ENCODE data around the gene NTM. TPM values are rescaled to one million over a fixed set of nuclear protein-coding genes. Genes with fewer than 3 reads are reported as not detected.
"Not testable (repeated sequence)": the region's sequence is repeated elsewhere in the genome, so short reads cannot be mapped to it uniquely, and the experiment has no call there.

NTM gene
- total and polyA plus RNA-seq, 8 donors: 0.04 to 4.4 (median 0.50) TPM

DNA sequence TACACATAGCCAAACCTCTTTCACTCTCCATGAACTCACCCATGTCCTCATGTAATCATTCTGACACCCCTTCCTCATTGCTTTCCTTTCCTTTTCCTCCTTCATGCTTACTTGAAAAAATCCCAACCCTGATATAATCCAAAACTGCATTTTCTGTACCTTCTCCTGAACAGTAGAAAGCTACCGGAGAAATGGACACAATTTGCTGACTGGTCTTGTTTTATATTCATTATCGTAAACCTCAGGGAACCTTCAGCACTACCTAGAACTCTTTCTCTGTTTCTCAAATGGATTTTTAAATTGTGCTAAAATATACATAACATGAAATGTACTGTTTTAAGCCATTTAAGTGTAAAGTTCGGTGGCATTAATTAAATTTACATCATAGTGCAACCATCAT lies 996.9 kb downstream of the NTM start:
- Histone ChIP-seq H3K36me3 (no peaks in the 10 kb centered on the region), H3K27me3 (peaks cover 0 to 9% (median under 1%) of the 10 kb centered on the region in 4 donors), H3K27ac (no peak overlapping the region), H3K9me3 (no peaks in the 10 kb centered on the region), H3K4me1 (no peaks in the 10 kb centered on the region), H3K4me3 (no peak overlapping the region)
- TF ChIP-seq, protein P1, sequence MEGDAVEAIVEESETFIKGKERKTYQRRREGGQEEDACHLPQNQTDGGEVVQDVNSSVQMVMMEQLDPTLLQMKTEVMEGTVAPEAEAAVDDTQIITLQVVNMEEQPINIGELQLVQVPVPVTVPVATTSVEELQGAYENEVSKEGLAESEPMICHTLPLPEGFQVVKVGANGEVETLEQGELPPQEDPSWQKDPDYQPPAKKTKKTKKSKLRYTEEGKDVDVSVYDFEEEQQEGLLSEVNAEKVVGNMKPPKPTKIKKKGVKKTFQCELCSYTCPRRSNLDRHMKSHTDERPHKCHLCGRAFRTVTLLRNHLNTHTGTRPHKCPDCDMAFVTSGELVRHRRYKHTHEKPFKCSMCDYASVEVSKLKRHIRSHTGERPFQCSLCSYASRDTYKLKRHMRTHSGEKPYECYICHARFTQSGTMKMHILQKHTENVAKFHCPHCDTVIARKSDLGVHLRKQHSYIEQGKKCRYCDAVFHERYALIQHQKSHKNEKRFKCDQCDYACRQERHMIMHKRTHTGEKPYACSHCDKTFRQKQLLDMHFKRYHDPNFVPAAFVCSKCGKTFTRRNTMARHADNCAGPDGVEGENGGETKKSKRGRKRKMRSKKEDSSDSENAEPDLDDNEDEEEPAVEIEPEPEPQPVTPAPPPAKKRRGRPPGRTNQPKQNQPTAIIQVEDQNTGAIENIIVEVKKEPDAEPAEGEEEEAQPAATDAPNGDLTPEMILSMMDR (IDR thresholded peaks at IDR 0.05): no peak
- DNase-seq (no peak), ATAC-seq (no peak), FAIRE-seq (no peak)
- 75 to 79% methylated on average over 3 of the region's 3 CpGs for WGBS, 2 donors
- intact Hi-C loops (cut with DNase I): no loop called here

DNA sequence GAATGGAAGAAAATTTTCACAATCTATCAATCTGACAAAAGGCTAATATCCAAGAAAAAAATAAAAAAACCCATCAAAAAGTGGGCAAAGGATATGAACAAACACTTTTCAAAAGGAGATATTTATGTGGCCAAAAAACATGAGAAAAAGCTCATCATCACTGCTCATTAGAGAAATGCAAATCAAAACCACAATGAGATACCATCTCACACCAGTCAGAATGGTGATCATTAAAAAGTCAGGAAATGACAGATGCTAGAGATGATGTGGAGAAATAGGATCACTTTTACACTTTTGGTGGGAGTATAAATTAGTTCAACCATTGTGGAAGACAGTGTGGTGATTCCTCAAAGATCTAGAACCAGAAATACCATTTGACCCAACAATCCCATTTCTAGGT lies 999.7 kb downstream of the NTM start:
- H3K36me3 ChIP-seq; intact Hi-C loops (cut with DNase I); H3K27me3 ChIP-seq; ATAC-seq; FAIRE-seq; H3K4me1 ChIP-seq; H3K4me3 ChIP-seq; H3K27ac ChIP-seq; DNase-seq; H3K9me3 ChIP-seq: not testable (repeated sequence)

DNA sequence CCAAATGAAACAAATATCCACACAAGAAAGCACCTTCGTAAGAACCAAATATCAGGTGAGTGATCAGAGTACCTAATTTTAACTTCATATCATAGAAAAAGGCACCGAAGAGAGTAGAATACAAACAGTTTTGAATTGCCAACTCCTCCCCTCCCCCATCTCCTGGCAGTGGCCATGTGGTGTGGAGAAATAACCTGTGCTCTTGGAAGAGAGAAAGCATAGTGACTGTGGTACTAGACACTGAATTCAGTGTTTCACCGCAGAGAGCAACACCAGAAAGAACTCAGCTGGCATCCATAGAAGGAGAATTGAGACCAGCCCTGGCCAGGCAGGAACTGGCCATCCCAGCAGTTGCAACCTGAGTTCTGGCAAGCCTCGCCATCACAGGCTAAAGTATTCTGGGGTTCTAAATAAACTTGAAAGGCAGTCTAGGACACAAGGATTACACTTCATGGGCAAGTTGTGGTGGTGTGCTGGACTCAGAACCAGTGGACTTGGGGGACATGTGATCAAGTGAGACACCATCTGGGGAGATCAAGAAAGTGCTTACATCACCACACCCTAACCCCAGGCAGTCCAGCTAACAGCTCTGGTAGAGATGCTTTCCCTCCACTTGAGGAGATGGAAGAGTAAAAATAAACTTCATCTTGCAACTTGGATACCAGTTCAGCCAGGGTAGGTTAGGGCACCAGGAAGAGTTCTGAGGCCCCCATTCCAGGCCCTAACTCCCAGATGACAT lies 1003.2 kb downstream of the NTM start:
- no peak overlapping the region for H3K27ac ChIP-seq
- TF ChIP-seq, protein P1 (IDR thresholded peaks at IDR 0.05): no peak
- no peaks in the 10 kb centered on the region for H3K36me3 ChIP-seq
- H3K4me3 ChIP-seq: no peak overlapping the region
- 78 to 87% methylated on average over 4 of the region's 4 CpGs for WGBS, 2 donors
- H3K27me3 ChIP-seq: peaks cover 0 to 3% (median 0%) of the 10 kb centered on the region in 4 donors
- ATAC-seq (no peak), DNase-seq (no peak), FAIRE-seq (no peak)
- no peaks in the 10 kb centered on the region for H3K9me3 ChIP-seq
- H3K4me1 ChIP-seq: no peaks in the 10 kb centered on the region
- intact Hi-C loops (cut with DNase I): no loop called here

DNA sequence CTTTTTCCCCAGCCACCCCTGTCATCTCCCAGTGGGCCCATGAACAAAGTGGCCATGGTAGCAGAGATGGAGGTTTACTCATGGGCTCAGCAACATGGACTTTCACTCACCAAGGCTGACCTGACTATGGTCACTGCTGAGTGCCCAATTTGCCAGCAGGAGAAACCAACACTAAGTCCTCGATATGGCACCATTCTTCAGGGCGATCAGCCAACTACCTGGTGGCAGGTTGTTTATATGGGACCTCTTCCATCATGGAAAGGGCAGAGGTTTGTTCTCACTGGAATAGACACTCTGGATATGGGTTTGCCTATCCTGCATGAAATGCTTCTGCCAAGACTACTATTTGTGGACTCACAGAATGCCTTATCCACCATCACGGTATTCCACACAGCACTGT lies 1009.1 kb downstream of the NTM start:
- no peaks in the 10 kb centered on the region for H3K36me3 ChIP-seq
- H3K9me3 ChIP-seq: no peaks in the 10 kb centered on the region
- ATAC-seq (no peak), FAIRE-seq (no peak), DNase-seq (no peak)
- no peaks in the 10 kb centered on the region for H3K4me1 ChIP-seq
- H3K4me3 ChIP-seq: no peak overlapping the region
- intact Hi-C loops (cut with DNase I): no loop called here
- H3K27me3 ChIP-seq: no peaks in the 10 kb centered on the region
- H3K27ac ChIP-seq: no peak overlapping the region
- TF ChIP-seq, protein P1 (IDR thresholded peaks at IDR 0.05): no peak
- 52 to 67% methylated on average over 3 of the region's 3 CpGs for WGBS, 2 donors
